HG02970 (cell line): ENCODE results near the gene TSPAN12.
A peak's percentile ranks its signal among the peaks of the same experiment; 100 is the strongest.
"Not testable (repeated sequence)": the region's sequence is repeated elsewhere in the genome, so short reads cannot be mapped to it uniquely, and the experiment has no call there.

ENCODE experiments used
- ATAC-seq: cut with Tn5 transposase; IDR thresholded peaks from one replicate; pipeline ENCODE4 v1.9.1; 2021; ENCODE audit warnings: mild to moderate bottlenecking, moderate library complexity, moderate number of reproducible peaks; ENCODE audit not compliant: unreplicated experiment, low FRiP score

TSPAN12 gene, protein sequence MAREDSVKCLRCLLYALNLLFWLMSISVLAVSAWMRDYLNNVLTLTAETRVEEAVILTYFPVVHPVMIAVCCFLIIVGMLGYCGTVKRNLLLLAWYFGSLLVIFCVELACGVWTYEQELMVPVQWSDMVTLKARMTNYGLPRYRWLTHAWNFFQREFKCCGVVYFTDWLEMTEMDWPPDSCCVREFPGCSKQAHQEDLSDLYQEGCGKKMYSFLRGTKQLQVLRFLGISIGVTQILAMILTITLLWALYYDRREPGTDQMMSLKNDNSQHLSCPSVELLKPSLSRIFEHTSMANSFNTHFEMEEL

DNA sequence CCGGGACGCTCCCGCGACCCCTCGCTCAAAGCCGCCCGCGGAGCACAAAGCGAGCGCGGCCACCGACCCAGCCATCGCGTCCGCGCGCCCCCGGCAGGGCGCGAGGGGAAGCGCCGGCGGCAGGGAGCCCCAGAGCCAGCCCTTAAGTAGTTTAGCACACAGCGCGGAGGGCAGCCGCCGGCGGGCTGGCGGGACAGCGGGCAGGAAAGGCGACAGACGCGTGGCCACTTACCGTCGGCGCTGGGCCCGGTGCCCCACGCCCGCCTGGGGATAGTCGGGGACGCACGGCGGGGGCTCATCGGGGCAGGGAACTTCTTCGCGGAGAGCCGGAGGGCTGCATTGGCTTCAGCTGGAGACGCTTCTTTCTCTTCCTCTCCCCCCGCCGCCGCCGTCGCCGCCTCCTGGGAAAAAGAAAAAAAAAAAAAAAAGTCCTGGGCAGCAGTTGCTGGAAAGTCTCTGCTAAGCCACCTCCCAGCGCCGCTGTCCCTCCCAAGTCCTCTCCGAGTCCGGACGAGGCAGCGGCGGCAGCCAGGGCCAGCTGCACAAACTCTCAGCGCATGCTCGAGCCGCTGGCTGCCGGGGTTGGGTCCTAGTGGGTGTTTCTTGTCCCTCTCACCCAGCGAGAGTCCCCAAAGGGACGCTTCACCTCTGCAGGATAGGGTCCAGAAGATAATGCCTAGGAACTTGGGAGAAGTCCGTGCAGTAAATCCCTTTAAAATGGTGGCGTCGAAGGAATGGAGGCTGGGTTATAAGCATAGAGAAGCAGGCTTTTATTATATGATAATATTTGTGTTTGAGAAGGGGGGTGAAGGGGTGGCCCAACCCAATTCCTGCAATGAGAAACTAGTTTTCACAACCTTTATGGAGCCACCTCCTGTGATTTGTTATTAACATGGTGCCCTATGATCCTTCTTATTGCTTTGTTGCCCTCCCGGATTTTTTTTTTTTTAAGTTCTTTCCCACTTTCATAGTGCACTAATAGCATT is at the start of gene TSPAN12:
Gene TSPAN12 (minus strand): TSS at position 557 of the 986 bp plus-strand sequence. CDS start 1,381 bp downstream, outside the sequence.
- ATAC-seq = peak; percentile 85

DNA sequence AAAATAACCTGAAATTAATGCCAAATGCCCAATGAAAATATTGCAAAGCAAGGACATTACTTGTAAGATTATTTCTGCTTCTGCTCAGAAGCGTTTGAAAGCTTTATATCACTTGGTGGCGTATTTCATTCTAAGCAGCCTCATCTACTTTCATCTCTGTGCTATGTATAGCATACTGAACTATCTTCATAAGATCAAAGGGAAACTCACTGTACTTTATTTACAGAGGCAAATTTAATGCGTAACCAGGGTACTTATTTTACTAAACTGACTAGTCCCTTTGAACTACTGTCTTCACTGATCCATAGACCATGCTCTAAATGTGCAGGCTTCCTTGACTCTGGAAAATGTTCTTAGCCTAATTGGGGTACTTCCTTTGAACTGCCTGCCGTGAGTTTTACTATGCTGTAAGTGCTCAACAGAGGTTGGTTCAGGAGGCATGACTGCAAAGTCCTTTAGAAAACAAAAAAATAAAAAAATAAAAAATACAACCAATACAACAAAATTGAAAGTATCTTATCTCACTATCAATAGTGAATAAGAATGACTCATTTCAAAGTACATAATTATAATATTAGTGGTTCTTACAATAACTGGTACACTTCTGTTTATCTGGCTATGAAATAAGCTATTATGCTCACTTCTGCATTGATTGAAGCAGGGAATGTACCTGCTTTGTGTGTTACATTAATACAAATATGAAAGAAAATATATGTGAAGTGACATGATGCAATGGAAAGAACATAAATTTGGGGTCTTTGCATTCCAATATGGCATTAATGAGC is 41.0 kb upstream of the TSPAN12 start:
- no peak for ATAC-seq

DNA sequence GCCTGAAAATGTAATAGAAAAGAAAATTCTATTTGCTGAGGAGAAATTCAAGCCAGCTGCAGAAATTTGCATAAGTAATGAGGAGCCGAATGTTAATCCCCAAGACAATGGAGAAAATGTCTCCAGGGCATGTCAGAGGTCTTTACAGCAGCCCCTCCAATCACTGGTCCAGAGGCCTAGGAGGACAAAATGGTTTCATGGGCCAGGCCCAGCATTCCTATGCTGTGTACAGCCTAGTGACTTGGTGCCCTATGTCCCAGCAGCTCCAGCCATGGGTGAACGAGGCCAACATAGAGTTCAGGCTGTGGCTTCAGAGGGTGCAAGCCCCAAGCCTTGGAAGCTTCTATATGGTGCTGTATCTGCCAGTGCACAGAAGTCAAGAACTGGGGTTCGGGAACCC is 37.3 kb upstream of the TSPAN12 start:
- ATAC-seq = not testable (repeated sequence)

DNA sequence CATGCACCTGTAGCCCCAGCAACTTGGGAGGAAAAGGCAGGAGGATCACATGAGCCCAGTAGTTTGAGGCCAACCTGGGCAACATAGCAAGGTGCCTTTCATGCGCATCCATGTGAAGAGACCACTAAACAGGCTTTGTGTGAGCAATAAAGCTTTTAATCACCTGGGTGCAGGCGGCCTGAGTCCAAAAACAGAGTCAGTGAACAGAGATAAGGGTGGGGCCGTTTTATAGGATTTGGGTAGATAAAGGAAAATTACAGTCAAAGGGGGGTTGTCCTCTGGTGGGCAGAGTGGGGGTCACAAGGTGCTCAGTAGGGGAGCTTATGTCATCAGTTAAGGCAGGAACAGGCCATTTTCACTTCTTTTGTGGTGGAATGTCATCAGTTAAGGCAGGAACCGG is 27.7 kb upstream of the TSPAN12 start:
- not testable (repeated sequence) for ATAC-seq

DNA sequence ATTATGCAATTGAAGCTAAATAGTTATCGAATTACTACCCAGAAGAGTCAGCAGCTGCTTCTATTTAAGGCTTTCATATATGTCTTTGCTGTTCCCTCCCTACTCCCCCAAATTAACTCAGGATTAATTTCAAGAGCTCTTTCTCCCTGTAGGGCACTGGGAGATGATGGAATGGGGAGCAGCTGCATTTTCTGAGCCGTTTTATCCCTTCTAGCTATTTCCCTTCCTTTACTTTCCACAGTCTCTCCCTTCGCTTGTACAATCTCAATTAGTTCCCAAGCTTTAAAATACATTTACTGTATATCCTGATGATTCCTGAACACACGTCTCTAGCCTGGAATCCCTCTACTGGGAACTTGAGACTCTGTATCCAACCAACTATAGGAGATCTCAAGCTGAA is 19.8 kb upstream of the TSPAN12 start:
- no peak for ATAC-seq

DNA sequence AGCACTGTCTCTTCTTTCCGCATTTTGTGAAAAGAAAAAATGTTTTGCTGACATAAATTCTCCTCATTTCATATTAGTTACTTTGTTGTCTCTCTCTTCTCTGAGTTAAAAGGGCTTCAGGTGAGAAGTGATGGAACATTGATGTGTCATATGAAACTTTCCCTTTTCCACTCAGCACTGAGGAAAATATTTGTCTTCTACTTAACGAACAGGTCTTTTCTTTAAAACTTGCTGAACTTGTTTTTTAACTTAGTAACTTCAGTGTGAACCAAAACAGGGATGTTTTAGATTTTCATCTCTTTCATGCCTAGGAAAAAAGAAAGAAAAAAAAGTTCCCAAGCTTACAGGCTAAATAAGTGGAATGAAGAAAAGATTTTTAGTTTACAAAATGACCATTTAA is 19.0 kb upstream of the TSPAN12 start:
- no peak for ATAC-seq

DNA sequence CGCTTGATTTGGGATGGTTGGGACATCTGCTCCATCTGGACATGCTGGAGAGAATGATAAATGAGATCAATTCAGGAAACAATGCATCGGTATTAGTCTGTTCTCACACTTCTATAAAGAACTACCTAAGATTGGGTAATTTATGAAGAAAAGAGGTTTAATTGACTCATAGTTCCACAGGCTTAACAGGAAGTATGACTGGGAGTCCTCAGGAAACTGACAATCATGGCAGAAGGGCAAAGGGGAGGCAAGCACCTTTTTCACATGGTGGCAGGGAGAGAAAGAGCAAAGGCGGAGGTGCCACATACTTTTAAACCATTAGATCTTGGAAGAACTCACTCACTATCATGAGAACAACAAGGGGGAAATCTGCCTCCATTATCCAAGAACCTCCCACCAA is 16.8 kb upstream of the TSPAN12 start:
- no peak for ATAC-seq

DNA sequence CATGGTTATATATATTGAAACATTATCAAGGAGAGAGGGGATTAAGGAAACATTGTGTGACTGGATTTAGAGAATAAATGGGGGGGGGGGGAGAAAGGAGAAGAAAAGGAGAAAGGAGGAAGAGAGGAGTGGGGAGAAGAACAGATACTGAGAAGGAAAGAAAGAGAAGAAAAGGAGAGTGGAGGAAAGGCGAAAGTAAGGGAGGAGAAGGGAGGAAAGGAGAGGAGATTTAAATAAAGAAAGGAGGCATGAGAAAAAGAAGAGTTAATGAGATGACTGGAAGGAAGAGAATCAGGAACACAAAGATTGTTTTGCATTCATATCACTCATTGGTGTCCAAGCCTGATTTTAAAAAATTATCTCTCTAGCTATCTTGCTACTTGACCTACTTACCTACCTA is 16.1 kb upstream of the TSPAN12 start:
- no peak for ATAC-seq

DNA sequence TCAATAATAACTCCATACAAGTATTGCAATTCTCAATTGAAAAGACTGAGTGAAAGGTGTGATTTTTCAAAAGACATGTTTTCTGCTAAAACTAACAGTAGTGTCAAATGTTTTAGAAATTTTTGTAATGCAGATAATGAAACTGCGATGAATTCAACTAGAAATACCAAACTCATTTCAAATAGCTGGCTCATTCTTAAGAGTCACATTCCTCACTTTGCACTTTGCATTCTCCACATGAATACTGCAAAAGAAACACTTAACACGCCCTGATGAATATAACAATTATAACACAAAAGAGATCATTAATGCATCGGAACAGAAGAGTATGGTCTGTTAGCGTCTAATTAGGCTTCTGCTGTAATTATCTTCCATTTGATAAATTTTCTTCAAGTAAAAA is 15.5 kb upstream of the TSPAN12 start:
- no peak for ATAC-seq

DNA sequence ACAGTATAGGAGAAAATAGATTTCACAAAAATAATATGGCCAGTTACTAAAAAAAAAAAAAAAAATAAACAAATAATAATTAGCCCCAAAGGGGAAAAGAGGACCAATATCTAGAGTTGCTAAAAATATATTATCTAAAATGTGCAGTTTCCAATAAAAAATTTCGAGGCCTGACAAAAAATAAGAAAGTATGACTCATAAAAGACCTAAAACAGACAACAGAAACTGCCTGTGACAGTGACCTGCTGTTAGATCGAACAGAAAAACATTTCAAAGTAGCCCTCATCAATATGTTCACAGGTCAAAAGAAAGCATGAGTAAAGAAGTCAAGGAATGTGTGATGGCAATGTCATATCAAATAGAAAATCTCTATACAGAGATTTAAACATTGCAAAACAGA is 11.8 kb upstream of the TSPAN12 start:
- ATAC-seq = no peak

DNA sequence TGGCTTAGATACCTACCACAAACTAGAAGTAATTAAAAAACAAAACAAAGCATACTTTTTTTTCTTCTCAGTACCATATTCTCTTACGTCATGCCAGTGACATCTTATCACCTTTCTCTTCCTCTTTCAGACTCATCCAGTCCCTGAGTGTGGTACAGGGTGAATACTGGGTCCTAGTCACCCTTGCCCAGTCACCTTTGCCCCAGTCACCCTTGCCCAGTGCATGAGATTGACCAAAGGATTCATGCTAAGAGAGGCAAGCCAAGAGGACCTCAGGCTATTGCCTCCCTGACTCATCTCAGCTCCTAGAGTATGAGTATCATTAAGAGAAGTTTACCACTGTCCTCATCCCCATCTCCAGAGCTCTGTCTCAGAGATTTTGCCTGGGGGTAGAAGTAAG is 10.0 kb upstream of the TSPAN12 start:
- no peak for ATAC-seq

DNA sequence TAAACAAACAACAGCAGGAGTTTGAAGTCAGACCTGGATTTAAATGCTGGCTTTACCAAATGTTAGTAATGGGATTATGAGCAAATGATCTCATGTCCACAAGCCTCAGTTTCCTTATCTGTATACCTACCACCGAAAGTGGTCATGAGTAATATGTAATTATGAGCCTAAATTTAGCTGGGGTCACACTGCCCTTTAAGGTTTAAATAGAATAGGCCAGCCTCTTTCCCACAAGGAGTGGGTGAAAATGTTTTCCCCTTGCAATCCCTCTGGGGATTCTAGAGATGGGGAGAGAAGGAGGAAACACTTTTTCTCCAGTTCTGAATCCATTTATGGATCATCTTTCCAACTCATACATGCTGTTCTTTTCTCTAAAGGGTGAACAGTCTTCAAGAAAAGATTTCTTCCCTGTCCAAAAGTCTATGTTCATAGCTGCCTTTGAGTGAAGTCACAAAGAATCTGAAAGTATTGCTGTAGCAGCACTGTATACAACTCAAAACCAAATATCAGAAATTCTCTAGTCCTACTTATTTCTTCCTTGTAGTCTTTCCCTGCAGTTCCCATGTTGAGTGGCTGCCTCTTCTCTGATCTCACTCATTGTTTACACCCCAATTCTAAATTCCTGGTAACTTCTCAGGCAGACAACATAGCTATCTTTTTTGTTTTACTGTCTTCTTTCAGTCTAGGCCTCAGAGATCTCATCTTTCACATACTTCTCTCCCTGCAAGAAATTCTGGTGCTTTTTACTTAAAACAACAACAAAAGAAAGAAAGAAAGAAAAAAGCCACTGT is 7.4 kb upstream of the TSPAN12 start:
- no peak for ATAC-seq

DNA sequence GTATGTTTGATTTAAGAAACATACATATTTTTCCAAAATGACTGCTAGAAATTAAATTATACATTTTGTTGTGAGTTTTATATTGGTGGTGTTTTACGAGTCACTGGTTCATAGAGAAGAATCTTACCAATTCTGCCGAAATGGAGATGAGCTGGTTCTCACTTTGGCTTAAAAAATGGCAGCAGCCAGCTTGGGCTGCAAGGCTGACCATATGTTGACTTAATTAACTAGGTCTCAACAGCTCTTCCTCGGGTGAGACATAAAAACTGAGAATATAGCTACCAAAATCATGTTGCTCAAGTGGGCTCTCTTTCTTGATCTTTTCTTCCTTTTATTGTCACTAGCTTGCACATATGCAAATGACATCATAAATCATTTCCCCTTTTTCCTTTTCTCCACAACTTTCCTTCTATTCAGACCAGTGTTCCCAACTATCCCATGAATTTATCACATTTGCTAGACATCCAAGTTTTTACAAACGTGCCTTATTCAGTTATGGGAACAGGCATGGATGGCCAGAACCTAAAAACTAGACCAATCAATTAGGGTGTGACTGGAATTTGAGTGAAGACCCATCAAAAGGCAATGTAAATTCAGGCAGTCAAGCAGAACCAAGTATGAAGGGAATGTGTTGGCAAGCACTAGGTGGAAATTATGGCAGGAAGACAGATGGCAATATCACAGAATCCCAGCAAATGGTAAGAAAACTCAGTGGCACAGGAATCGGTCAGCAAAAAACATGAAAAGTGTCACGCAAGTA is 6.4 kb upstream of the TSPAN12 start:
- no peak for ATAC-seq

DNA sequence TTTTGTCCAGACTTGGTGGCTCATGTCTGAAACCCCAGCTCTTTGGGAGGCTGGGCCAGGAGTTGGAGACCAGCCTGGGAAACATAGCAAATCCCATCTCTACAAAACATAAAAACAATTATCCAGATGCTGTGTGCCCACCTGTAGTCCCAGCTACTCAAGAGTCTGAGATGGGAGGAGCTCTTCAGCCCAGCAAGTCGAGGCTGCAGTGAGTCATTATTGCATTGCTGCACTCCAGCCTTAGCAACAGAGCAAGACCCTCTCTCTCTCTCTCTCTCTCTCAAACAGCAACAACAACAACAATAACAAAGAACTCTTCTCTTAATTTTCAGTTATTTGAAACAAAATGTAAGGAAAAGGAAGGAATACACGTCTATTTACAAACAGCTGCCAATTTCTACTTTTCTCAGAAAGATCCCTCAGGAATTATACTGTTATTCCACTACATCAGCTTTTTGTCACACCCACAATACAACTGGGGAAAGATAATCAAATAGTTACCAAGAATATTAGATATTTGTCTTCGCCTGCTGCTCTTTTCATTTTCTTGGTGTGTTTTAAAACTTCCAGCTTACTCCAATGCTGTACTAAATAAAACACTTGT is 5.1 kb upstream of the TSPAN12 start:
- no peak for ATAC-seq

DNA sequence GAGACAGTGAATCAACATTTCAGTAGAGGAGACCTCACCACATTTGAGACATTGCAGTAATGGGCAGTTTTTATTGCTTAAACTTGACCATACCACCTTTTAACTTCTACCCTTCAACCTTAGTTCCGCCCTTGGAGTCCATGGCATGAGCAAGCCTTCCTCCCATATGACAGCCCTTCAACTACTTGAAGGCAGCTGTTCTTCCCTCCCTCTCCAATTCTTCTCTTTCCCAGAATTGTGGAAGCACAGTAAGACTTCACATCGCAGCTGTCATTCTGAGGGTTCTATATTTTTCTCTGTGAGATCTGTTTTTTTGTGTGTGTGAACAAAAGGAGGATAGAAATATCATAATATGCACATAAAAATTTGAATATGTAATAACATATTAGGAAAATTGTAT is 2.2 kb upstream of the TSPAN12 start:
- ATAC-seq = no peak

DNA sequence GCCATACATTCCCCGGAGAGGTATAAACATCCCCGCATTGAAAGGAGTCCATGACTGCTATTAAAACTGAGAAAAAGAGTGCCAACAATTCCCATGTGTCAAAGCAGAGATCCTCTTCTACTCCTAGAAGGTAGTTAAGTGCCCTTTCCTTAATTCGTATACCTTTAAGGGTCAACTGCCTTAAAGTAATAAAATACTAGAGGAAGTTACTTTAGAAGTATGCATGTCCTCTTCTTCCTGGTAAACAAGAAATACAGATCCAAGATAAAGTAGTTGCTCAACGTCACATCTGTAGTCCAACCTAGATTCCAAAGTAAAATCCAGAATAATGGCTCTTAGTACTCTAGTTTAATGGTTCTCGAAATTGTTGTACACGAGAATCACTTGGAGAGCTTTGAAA is 1.5 kb upstream of the TSPAN12 start:
- no peak for ATAC-seq

DNA sequence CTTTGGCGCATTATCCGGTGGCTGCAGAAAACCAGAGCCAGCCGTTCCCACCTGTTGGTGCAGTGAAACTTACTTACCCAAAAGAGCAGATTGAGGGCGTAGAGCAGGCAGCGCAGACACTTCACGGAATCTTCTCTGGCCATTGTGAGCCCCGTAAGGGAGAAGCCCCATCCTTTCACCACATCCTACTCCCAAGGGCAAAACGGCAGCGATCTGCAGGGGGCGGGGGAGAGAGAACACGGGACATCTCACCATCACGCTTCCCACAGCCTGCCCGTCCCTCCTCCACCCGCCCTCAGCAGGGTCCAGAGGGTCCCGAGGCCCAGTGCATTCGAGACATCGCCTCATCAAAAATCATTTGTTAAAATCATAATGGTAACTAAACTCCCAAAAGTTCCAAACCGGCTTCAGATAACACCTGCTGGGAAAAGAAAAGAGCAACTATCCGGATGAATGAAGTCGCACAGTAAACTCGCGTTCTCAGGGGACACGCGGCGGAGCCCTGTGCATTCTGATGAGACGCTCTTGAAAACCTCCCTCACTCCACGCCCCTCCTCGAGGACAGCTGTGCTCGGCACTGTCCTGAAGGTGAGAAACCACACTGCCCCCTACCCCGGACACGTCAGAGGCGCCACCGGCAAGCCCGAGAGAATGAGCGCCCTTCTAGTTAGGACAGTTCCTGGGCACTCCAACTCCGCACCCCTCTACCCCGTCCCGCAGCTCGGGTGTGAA is 1.2 kb downstream of the TSPAN12 start:
- ATAC-seq = peak; percentile 54

DNA sequence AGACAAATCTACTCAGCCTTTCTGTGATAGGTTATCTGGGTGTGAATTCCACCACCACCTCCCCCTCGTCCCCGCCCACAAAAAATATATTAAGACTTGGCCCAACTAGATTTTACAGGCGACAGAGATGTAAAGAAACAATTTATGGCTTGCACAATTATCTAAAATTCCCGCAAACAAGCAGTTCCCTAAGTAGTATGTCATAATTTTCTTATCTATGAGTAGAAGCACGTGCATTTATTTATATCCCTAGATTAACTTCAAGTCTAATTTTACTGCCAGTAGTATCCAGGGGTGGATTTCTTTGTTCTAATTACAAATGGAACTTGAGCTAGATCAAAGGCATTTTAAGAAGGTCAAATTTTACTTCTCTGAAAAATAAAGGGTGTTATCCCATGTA is 1.7 kb downstream of the TSPAN12 start:
- ATAC-seq = no peak
